ENCODE measurements around the gene PARM1.
A peak's percentile ranks its signal among the peaks of the same experiment; 100 is the strongest.

Gene PARM1

GRCh38 chr4:75069493-75070074, 136.7 kb downstream of the PARM1 start:
- H3K4me1 Mint-ChIP-seq: peaks cover 15% of the 10 kb centered on the region
- H3K27ac Mint-ChIP-seq: peak overlapping the region; percentile 7
- no peaks in the 10 kb centered on the region for H3K9me3 Mint-ChIP-seq
- DNase-seq (ENCODE audit: low spot score in 2 of 2) (peak in 1 of 2 donors; percentile 3), ATAC-seq (ENCODE audit: low read depth) (peak; percentile 76)
- peak overlapping the region; percentile 65 for H3K4me3 Mint-ChIP-seq
- H3K27me3 Mint-ChIP-seq: no peaks in the 10 kb centered on the region
- H3K36me3 Mint-ChIP-seq: peaks cover 2% of the 10 kb centered on the region

DNA sequence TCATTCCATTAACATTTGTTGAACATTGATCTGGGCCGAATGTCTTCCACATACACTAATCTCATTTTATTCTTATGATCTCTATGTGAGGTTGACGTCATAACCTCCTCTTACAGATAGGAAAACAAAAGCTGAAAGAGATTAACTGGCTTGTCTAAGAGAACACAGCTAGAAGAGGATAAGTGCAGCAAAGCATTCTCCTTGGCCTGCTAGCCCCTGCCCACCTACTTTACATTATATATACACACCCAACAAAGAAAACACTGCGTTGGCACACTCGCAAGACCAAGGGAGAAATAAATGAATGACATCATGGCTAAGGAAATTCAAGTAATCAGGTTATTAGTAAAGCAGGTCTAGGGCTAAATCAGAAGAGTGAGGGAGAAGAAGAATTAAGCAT, 138.4 kb downstream of the PARM1 start:
- no peaks in the 10 kb centered on the region for H3K27me3 Mint-ChIP-seq
- no peak overlapping the region for H3K27ac Mint-ChIP-seq
- peaks cover 15% of the 10 kb centered on the region for H3K4me1 Mint-ChIP-seq
- H3K36me3 Mint-ChIP-seq: peaks cover 2% of the 10 kb centered on the region
- DNase-seq (ENCODE audit: low spot score in 2 of 2) (no peak), ATAC-seq (ENCODE audit: low read depth) (no peak)
- no peak overlapping the region for H3K4me3 Mint-ChIP-seq
- no peaks in the 10 kb centered on the region for H3K9me3 Mint-ChIP-seq

DNA sequence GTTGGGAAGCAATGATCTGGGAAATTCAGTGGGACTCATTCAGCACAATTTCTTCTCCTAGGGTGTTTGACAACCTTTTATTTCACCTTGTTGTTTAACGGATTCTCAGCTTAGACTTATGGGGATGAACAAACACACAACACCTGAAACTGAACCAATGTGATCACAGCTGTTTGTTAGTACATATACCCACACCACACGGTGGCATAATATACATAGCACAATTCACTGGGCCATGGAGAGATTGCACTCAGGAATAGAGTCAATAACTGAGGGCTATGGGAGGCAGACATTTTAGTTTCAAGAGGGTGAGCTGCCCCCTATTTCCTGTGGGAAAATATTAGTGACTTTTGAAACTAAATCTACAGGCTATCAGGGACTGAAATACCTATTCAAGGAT, 148.0 kb downstream of the PARM1 start:
- Mint-ChIP-seq H3K4me3 (no peak overlapping the region), H3K27me3 (peaks cover 3% of the 10 kb centered on the region), H3K4me1 (peaks cover 6% of the 10 kb centered on the region), H3K9me3 (peaks cover 2% of the 10 kb centered on the region), H3K27ac (no peak overlapping the region), H3K36me3 (peaks cover 2% of the 10 kb centered on the region)
- ATAC-seq (ENCODE audit: low read depth) (no peak), DNase-seq (ENCODE audit: low spot score in 2 of 2) (no peak)

- Mint-ChIP-seq H3K36me3 (peaks cover 2% of the 10 kb centered on the region), H3K27me3 (peaks cover 3% of the 10 kb centered on the region), H3K4me1 (peaks cover 6% of the 10 kb centered on the region), H3K9me3 (peaks cover 2% of the 10 kb centered on the region), H3K4me3 (no peak overlapping the region), H3K27ac (no peak overlapping the region)
- ATAC-seq (ENCODE audit: low read depth): no peak
- no peak for DNase-seq (ENCODE audit: low spot score in 2 of 2)
These were observed 148.6 kb downstream of the PARM1 start for GRCh38 chr4:75081561-75081960.

DNA sequence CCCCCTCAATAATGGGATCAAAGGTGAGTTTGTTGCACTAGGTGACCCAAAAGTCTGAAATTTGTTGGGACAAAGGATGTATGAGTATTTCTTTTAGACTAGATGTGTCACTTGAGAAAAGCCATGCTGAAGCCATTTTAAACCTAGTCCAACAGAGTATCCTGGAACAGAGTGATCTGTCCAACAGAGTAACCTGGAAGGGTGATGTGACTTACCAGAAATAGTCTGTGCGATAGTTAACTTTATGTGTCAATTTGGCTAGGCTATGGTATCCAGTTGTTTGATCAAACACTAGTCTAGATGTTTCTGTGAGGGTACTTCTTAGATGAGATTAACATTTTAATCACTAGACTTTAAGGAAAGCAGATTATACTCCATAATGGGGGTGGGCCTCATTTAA, 154.5 kb downstream of the PARM1 start:
- Mint-ChIP-seq H3K36me3 (peaks cover 2% of the 10 kb centered on the region), H3K27me3 (peaks cover 1% of the 10 kb centered on the region), H3K27ac (no peak overlapping the region), H3K4me3 (no peak overlapping the region), H3K9me3 (peaks cover 2% of the 10 kb centered on the region), H3K4me1 (peaks cover 16% of the 10 kb centered on the region)
- DNase-seq (ENCODE audit: low spot score in 2 of 2): no peak
- ATAC-seq (ENCODE audit: low read depth): no peak

DNA sequence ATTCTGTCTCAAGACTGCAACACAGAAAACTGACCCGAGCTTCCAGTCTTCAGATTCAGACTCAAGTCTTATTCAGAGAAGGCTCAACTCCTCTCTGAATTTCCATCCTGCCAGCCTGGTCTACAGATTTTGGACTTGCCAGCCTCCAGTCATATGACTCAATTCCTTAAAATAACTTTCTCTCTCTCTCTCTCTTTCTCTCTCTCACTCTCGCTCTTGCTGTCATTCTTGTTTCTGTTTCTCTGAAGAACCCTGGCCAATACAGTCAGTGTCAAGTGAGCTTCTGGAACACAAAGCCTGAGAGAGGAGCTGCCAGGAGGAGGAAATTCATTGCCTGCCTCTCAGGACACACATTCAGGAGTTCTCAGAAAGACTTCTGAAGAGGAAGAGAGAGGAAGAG, 154.9 kb downstream of the PARM1 start:
- ATAC-seq (ENCODE audit: low read depth) (no peak), DNase-seq (ENCODE audit: low spot score in 2 of 2) (no peak)
- Mint-ChIP-seq H3K4me3 (no peak overlapping the region), H3K4me1 (peaks cover 19% of the 10 kb centered on the region), H3K36me3 (peaks cover 2% of the 10 kb centered on the region), H3K27me3 (peaks cover 1% of the 10 kb centered on the region), H3K9me3 (peaks cover 2% of the 10 kb centered on the region), H3K27ac (no peak overlapping the region)

DNA sequence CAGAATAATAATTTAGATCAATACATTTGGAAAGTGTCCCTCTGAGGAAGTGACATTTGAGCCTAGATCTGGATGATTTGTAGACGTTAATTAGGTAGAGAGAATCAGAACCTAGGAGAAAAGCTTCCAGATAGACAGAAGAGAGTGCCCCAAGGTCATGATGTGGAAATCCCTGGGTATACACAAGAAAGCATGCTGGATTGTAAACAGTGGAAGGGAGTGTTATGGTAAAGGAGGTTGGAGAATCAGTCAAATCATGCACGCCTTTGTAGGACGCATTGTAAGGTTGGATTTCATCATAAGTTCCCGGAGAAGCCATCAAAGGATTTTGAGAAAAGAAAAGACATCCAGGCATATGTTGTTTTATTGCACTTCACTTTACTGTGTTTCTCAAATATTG, 156.3 kb downstream of the PARM1 start:
- H3K27me3 Mint-ChIP-seq: peaks cover 1% of the 10 kb centered on the region
- no peak overlapping the region for H3K4me3 Mint-ChIP-seq
- H3K9me3 Mint-ChIP-seq: peaks cover 2% of the 10 kb centered on the region
- no peak for DNase-seq (ENCODE audit: low spot score in 2 of 2)
- H3K27ac Mint-ChIP-seq: no peak overlapping the region
- peaks cover 19% of the 10 kb centered on the region for H3K4me1 Mint-ChIP-seq
- no peak for ATAC-seq (ENCODE audit: low read depth)
- H3K36me3 Mint-ChIP-seq: peaks cover 2% of the 10 kb centered on the region

GRCh38 chr4:75099321-75099720, 166.4 kb downstream of the PARM1 start:
- peak in 1 of 2 donors; percentile 14 for DNase-seq (ENCODE audit: low spot score in 2 of 2)
- Mint-ChIP-seq H3K4me1 (peaks cover 42% of the 10 kb centered on the region), H3K4me3 (peak overlapping the region; percentile 57), H3K27ac (peak overlapping the region; percentile 75), H3K27me3 (no peaks in the 10 kb centered on the region), H3K9me3 (peaks cover 9% of the 10 kb centered on the region), H3K36me3 (peaks cover 5% of the 10 kb centered on the region)
- peak; percentile 81 for ATAC-seq (ENCODE audit: low read depth)
